Dermis lymphatic vessel endothelial cell (primary cell): ENCODE data around the gene ISCU. TPM values are rescaled to one million over a fixed set of nuclear protein-coding genes. Genes with fewer than 3 reads are reported as not detected.

ENCODE experiments used
- total RNA-seq: library from RNA; depleted of rRNA; stranded (reverse); fragments of >200 nt; gene quantifications from 2 replicates; pipeline ENCODE4 v1.2.1, GENCODE V29; 2014

Gene ISCU
- total RNA-seq: 78.0 and 80.6 TPM in 2 replicates

GRCh38 chr12:108562348-108563135 lies at the start of gene ISCU:
ISCU (plus strand) TSS chr12:108562596; CDS start chr12:108562623, 27 bp downstream.

GRCh38 chr12:108514973-108515814 lies 47.2 kb upstream of the ISCU start, which contains the start of gene FICD:
FICD (plus strand) TSS chr12:108515277; CDS start chr12:108516973, 1,696 bp downstream.

DNA sequence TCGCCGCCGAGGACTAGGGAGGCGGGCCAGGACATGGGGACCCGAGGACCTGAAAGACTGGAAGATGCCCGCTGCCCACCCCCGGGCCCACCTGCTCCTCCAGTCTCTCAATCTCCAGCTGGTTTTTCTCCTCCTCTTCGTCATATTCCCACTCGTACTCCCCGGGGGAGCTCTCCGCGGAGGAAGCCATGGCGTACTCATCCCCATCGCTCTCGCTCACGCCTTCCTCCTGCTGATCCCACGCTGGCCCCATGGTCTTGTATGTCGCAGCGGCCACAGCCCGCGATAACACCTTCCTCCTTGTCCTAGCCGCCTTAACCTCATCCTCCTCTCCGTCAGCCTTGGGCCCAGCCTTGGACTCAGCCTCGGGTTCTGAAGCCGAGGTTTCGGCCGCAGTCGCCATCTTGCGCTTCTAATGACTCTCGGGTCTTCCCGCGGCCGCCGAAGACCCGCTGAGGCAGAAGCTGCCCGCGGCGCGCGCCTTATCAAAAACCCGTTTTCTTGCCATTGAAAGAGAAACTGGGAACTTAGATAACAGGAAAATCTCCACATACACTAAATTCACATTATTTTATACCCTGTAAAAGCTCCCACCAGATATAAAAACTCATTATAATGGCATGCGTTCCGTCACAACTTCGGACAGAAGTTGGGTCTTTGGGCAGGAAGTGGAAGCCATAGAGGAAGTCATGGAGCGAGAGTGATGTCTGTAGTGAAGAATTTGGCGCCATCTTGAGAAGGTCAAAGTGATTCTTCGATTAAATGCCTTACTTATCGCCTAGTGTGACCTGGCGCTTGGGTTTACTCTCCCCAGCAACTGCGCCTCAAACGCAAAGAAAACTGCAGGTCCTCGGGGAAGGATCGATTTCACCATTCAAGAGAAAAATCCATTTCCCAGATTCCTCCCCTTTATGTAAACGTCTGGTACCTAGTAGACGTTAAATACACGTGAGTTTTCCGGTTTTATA lies 1.4 kb upstream of the ISCU start, which contains the start of gene SART3:
TSS of gene SART3 (minus strand) at position 422 of the 968 bp plus-strand sequence. CDS start at position 403, 19 bp downstream.

DNA sequence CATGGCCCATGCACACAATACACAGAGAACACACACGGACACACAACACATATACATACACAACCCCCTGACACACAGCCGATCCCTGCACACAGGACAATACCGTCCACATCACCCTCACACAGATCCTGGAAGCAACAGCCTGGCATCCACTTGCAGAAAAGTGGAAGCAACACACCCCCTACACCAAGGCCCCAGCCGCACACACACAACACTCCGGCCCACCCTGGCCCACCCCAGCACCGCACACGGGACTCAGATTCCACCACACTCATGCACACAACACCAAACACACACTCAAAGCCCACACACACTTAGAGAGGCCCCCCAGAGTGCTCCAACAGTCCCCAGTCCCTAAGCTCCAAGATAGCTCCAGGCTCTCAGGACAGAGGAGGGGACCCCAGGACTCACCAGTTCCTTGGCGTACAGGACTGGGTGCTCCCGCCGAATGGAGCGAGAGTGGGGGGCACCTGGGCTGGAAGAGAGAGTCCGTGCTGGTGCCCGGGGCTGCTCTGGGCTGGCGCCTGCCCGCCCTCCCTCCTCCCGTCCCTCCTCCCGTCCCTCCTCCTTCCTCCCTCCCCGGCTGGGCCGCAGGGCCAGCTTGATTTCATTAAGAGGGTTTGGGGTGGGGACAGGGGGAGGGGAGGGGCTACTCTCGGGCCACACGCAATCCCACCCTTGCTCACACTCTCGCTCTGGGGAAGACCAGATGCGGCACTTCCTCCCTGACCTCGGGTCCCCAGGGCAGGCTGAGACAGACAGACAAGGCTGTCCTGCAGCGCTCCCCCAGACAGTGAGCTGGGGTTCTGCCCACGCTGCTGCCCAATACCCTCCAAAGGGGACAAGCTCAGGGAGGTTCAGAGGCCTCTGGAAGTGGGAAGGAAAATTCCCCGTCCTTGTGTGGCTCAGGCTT lies 35.4 kb downstream of the ISCU start, which contains the start of gene TMEM119:
TSS of gene TMEM119 (minus strand) at position 526 of the 913 bp plus-strand sequence. CDS start 5,701 bp downstream, outside the sequence.

Other genes with a start within 250 kb of the ISCU start
- 0.09 and 0.43 TPM in 2 replicates for gene CMKLR1, start 223.3 kb upstream of the ISCU start, total RNA-seq
- 4.9 and 5.7 TPM in 2 replicates for gene FICD, start 47.3 kb upstream of the ISCU start, total RNA-seq
- gene SART3, start 1.4 kb upstream of the ISCU start, total RNA-seq: 65.3 and 78.9 TPM in 2 replicates
- gene TMEM119, start 35.5 kb downstream of the ISCU start, total RNA-seq: 0.33 TPM in 1 of 2 replicates, not detected in the other
- 0.11 and 0.26 TPM in 2 replicates for gene SELPLG, start 71.3 kb downstream of the ISCU start, total RNA-seq
- gene CORO1C, start 168.9 kb downstream of the ISCU start, total RNA-seq: 221 and 264 TPM in 2 replicates